Measurements from ENCODE around the gene ECE2.

Gene ECE2

GRCh38 chr3:184275961-184276910, at the start of gene ECE2:
TSS of gene ECE2 (plus strand) at chr3:184276022. CDS start at chr3:184276154, 132 bp downstream.
- H3K9me3 ChIP-seq, result no peaks in the 10 kb centered on the region
- H4K20me1 ChIP-seq, result no peaks in the 10 kb centered on the region
- peaks cover 10% of the 10 kb centered on the region for H3K4me1 ChIP-seq
- H3K27me3 ChIP-seq, result peaks cover 34% of the 10 kb centered on the region
- no peak for TF ChIP-seq Cebpa-rat (IDR thresholded peaks at IDR 0.05)
- no peaks in the 10 kb centered on the region for H3K36me3 ChIP-seq
- H3K4me2 ChIP-seq, result no peak within 1 kb of the TSS
- H3K27ac ChIP-seq, result no peak within 1 kb of the TSS
- H3K4me3 ChIP-seq, result no peak within 1 kb of the TSS
- no peak within 1 kb of the TSS for H3K9ac ChIP-seq

- Histone ChIP-seq H3K9me3 (no peaks in the 10 kb centered on the region), H3K4me2 (no peak overlapping the region), H3K36me3 (no peaks in the 10 kb centered on the region), H3K9ac (no peak overlapping the region), H3K27me3 (peaks cover 49% of the 10 kb centered on the region), H3K4me1 (peaks cover 32% of the 10 kb centered on the region), H3K4me3 (no peak overlapping the region), H3K27ac (no peak overlapping the region), H4K20me1 (peaks cover 34% of the 10 kb centered on the region)
- no peak for TF ChIP-seq Cebpa-rat (IDR thresholded peaks at IDR 0.05)
Observed at GRCh38 chr3:184227481-184227935, 48.3 kb upstream of the ECE2 start.

- Histone ChIP-seq H3K4me1 (peaks cover 42% of the 10 kb centered on the region), H3K27ac (no peak overlapping the region), H4K20me1 (peaks cover 34% of the 10 kb centered on the region), H3K27me3 (peaks cover 52% of the 10 kb centered on the region), H3K36me3 (no peaks in the 10 kb centered on the region), H3K4me2 (peak overlapping the region; percentile 100), H3K9me3 (no peaks in the 10 kb centered on the region), H3K4me3 (no peak overlapping the region; the same call in 1 of the 2 replicates), H3K9ac (no peak overlapping the region)
- no peak for TF ChIP-seq Cebpa-rat (IDR thresholded peaks at IDR 0.05)
Observed at GRCh38 chr3:184228376-184229137, 47.3 kb upstream of the ECE2 start.

GRCh38 chr3:184229394-184230080, 46.3 kb upstream of the ECE2 start, which contains the start of gene VWA5B2:
TSS of gene VWA5B2 (plus strand) at chr3:184229585. CDS start at chr3:184230529, 944 bp downstream.
- Histone ChIP-seq H3K27me3 (peaks cover 52% of the 10 kb centered on the region), H3K27ac (no peak within 1 kb of the TSS), H4K20me1 (peaks cover 34% of the 10 kb centered on the region), H3K4me1 (peaks cover 52% of the 10 kb centered on the region), H3K9ac (peak within 1 kb of the TSS; percentile 63), H3K4me3 (peak within 1 kb of the TSS; percentile 80), H3K36me3 (no peaks in the 10 kb centered on the region), H3K9me3 (no peaks in the 10 kb centered on the region), H3K4me2 (peak within 1 kb of the TSS; percentile 100)
- no peak for TF ChIP-seq Cebpa-rat (IDR thresholded peaks at IDR 0.05)

- Histone ChIP-seq H3K36me3 (no peaks in the 10 kb centered on the region), H3K4me3 (peak overlapping the region; percentile 80), H3K9me3 (no peaks in the 10 kb centered on the region), H3K27me3 (peaks cover 52% of the 10 kb centered on the region), H3K4me2 (peak overlapping the region; percentile 100), H3K9ac (peak overlapping the region; percentile 63), H3K4me1 (peaks cover 58% of the 10 kb centered on the region), H4K20me1 (peaks cover 34% of the 10 kb centered on the region), H3K27ac (no peak overlapping the region)
- TF ChIP-seq Cebpa-rat (IDR thresholded peaks at IDR 0.05), result no peak
Observed at GRCh38 chr3:184230081-184230602, 45.7 kb upstream of the ECE2 start.

GRCh38 chr3:184230603-184231528, 45.0 kb upstream of the ECE2 start:
- Histone ChIP-seq H3K9me3 (no peaks in the 10 kb centered on the region), H3K4me3 (peak overlapping the region; percentile 80), H4K20me1 (peaks cover 34% of the 10 kb centered on the region), H3K4me2 (peak overlapping the region; percentile 100), H3K4me1 (peaks cover 66% of the 10 kb centered on the region), H3K27me3 (peaks cover 52% of the 10 kb centered on the region), H3K27ac (no peak overlapping the region), H3K36me3 (no peaks in the 10 kb centered on the region), H3K9ac (peak overlapping the region; percentile 63; the same call in 1 of the 2 replicates)
- no peak for TF ChIP-seq Cebpa-rat (IDR thresholded peaks at IDR 0.05)

- no peak overlapping the region for H3K4me3 ChIP-seq
- no peaks in the 10 kb centered on the region for H3K36me3 ChIP-seq
- H3K4me1 ChIP-seq, result peaks cover 74% of the 10 kb centered on the region
- peaks cover 34% of the 10 kb centered on the region for H4K20me1 ChIP-seq
- H3K9me3 ChIP-seq, result no peaks in the 10 kb centered on the region
- no peak overlapping the region for H3K27ac ChIP-seq
- H3K27me3 ChIP-seq, result peaks cover 52% of the 10 kb centered on the region
- H3K9ac ChIP-seq, result no peak overlapping the region
- no peak for TF ChIP-seq Cebpa-rat (IDR thresholded peaks at IDR 0.05)
- peak overlapping the region; percentile 100; the same call in 1 of the 2 replicates for H3K4me2 ChIP-seq
Observed at GRCh38 chr3:184231671-184232070, 44.2 kb upstream of the ECE2 start.

- Histone ChIP-seq H3K4me3 (no peak overlapping the region), H4K20me1 (peaks cover 28% of the 10 kb centered on the region), H3K4me1 (peaks cover 90% of the 10 kb centered on the region), H3K27me3 (peaks cover 45% of the 10 kb centered on the region), H3K4me2 (peak overlapping the region; percentile 97), H3K9ac (0 out of 2 replicates have a peak overlapping the region, but pooled peaks have one; percentile 17), H3K9me3 (no peaks in the 10 kb centered on the region), H3K36me3 (no peaks in the 10 kb centered on the region), H3K27ac (peak overlapping the region; percentile 90; the same call in 1 of the 2 replicates)
- no peak for TF ChIP-seq Cebpa-rat (IDR thresholded peaks at IDR 0.05)
Observed at GRCh38 chr3:184233127-184233843, 42.5 kb upstream of the ECE2 start.
